Lung (tissue), 12 donors: ENCODE data around the gene SLC51A. TPM values are rescaled to one million over a fixed set of nuclear protein-coding genes. Genes with fewer than 3 reads are reported as not detected.

Source experiments
- ATAC-seq: fragments of 200-7000 bp; cut with Tn5 transposase; one replicate; pipeline ENCODE4 v1.9.1; 2020; ENCODE audit warnings: moderate number of reproducible peaks; ENCODE audit not compliant: insufficient read depth, low FRiP score
- DNase-seq, 3 donors: peaks; one replicate each; pipeline ENCODE4 v3.0.0-alpha.2; 2013 to 2017
- H3K27ac ChIP-seq, 2 donors: one replicate each; pipeline ENCODE4 v1.5.1; 2013; ENCODE audit warnings: mild to moderate bottlenecking in 2 of 2, moderate library complexity in 2 of 2, control low read depth in 1 of 2, inconsistent platforms in 1 of 2, low read depth in 1 of 2, low read length in 1 of 2
- H3K27me3 ChIP-seq, 3 donors: one replicate each; pipeline ENCODE4 v1.5.1; 2013; ENCODE audit warnings: low read length in 2 of 3; ENCODE audit not compliant: control insufficient read depth in 3 of 3, insufficient read depth in 3 of 3
- H3K36me3 ChIP-seq, 4 donors: one replicate each; pipeline ENCODE4 v1.5.1; 2013; ENCODE audit warnings: low read length in 4 of 4, mild to moderate bottlenecking in 1 of 4, moderate library complexity in 1 of 4; ENCODE audit not compliant: control insufficient read depth in 4 of 4, insufficient read depth in 4 of 4
- H3K4me1 ChIP-seq, 5 donors: one replicate each; pipeline ENCODE4 v1.5.1; 2013; ENCODE audit warnings: low read length in 5 of 5, mild to moderate bottlenecking in 2 of 5, moderate library complexity in 1 of 5; ENCODE audit not compliant: control insufficient read depth in 5 of 5, insufficient read depth in 5 of 5
- H3K4me3 ChIP-seq: one replicate; pipeline ENCODE4 v1.5.1; 2013; ENCODE audit warnings: mild to moderate bottlenecking, control low read depth, moderate library complexity
- H3K9ac ChIP-seq, 2 donors: one replicate each; pipeline ENCODE4 v1.5.1; 2013; ENCODE audit warnings: low read length in 2 of 2, control low read depth in 1 of 2; ENCODE audit not compliant: insufficient read depth in 1 of 2
- H3K9me3 ChIP-seq, 4 donors: one replicate each; pipeline ENCODE4 v1.5.1; 2013; ENCODE audit warnings: low read length in 3 of 4, mild to moderate bottlenecking in 1 of 4, moderate library complexity in 1 of 4; ENCODE audit not compliant: control insufficient read depth in 4 of 4, insufficient read depth in 3 of 4
- CTCF ChIP-seq: IDR thresholded peaks from 2 replicates; pipeline ENCODE4 v1.5.1; 2012; ENCODE audit warnings: mild to moderate bottlenecking; ENCODE audit errors: control extremely low read depth, extremely low read depth
- WGBS, 2 donors: extraction: QIAGEN DNeasy Blood & Tissue Kit; methylation state at CpG; one replicate each; pipeline ENCODE4 v1.1.7; 2013; 5-methylcytosine and 5-hydroxymethylcytosine counted together
- polyA plus RNA-seq, 2 donors: library from polyadenylated mRNA; stranded (reverse); fragments of 200-250 nt; gene quantifications; one replicate each; pipeline ENCODE4 v1.2.1, GENCODE V29; 2013
- total RNA-seq, 2 donors: library from RNA; depleted of rRNA in 1 of 2; stranded (reverse); fragments of >200 nt in 1 of 2; gene quantifications; one replicate each; pipeline ENCODE4 v1.2.1, GENCODE V29; 2014 to 2021
- donor health status: control.
- donor health status: control.
- donor health status: Bipolar disorder and iron deficiency.
- donor health status: healthy.
- donor health status: DM: yes; HTN: yes; CAD: no.

Gene SLC51A
- total and polyA plus RNA-seq, 4 donors: 0.73 to 7.2 (median 1.9) TPM

- Histone ChIP-seq H3K4me1 (peaks cover 0 to 19% (median 0%) of the 10 kb centered on the region in 5 donors), H3K36me3 (no peaks in the 10 kb centered on the region), H3K4me3 (no peak overlapping the region), H3K27ac (peak overlapping the region; percentile 23 to 24), H3K27me3 (no peaks in the 10 kb centered on the region), H3K9ac (no peak overlapping the region), H3K9me3 (no peaks in the 10 kb centered on the region)
- WGBS, 2 donors: 42 to 52% methylated on average over 13 of the region's 13 CpGs
- DNase-seq: peak in 2 of 3 donors; percentile 36 to 40
- no peak for ATAC-seq
- no peak for TF ChIP-seq CTCF
Measured at GRCh38 chr3:196193736-196194541, 22.4 kb upstream of the SLC51A start.

DNA sequence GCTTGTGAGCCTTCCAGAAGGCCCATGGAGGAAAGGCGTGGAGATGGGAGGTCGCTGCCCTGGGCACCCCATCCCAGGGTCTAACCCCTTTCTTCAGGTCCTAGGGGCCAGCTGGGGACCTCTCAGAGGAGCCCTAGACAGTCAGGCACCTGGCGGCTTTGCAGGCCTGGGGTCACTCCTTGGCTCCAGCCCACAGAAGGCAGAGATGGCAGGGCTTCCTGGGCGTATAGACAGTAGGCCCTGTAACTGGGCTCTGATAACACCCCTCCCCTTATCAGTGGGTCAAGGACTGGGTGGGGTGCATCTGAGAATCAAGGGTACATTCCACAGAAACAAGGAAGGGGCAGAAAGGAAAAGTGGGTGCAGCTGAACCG, 21.8 kb upstream of the SLC51A start:
- H3K9me3 ChIP-seq: no peaks in the 10 kb centered on the region
- H3K27me3 ChIP-seq: no peaks in the 10 kb centered on the region
- peaks cover 0 to 17% (median 0%) of the 10 kb centered on the region in 5 donors for H3K4me1 ChIP-seq
- TF ChIP-seq CTCF: no peak
- no peak overlapping the region for H3K9ac ChIP-seq
- H3K27ac ChIP-seq: no peak overlapping the region
- no peaks in the 10 kb centered on the region for H3K36me3 ChIP-seq
- no peak for DNase-seq
- no peak overlapping the region for H3K4me3 ChIP-seq
- ATAC-seq: no peak
- WGBS, 2 donors: 79 to 82% methylated on average over 5 of the region's 5 CpGs

- H3K36me3 ChIP-seq: no peaks in the 10 kb centered on the region
- no peak for ATAC-seq
- no peak for DNase-seq
- no peak for TF ChIP-seq CTCF
- no peak overlapping the region for H3K4me3 ChIP-seq
- peaks cover 0 to 11% (median 0%) of the 10 kb centered on the region in 5 donors for H3K4me1 ChIP-seq
- H3K27ac ChIP-seq: no peak overlapping the region
- H3K27me3 ChIP-seq: no peaks in the 10 kb centered on the region
- no peak overlapping the region for H3K9ac ChIP-seq
- no peaks in the 10 kb centered on the region for H3K9me3 ChIP-seq
- 90 to 93% methylated on average over 14 of the region's 14 CpGs for WGBS, 2 donors
Measured at GRCh38 chr3:196195664-196196265, 20.6 kb upstream of the SLC51A start.
